HG03039 (cell line): ENCODE results near the gene GRIP2.

ENCODE experiments used
- ATAC-seq: cut with Tn5 transposase; IDR thresholded peaks from one replicate; pipeline ENCODE4 v1.9.1; 2021; ENCODE audit warnings: mild to moderate bottlenecking, moderate library complexity; ENCODE audit not compliant: unreplicated experiment

GRIP2 gene

DNA sequence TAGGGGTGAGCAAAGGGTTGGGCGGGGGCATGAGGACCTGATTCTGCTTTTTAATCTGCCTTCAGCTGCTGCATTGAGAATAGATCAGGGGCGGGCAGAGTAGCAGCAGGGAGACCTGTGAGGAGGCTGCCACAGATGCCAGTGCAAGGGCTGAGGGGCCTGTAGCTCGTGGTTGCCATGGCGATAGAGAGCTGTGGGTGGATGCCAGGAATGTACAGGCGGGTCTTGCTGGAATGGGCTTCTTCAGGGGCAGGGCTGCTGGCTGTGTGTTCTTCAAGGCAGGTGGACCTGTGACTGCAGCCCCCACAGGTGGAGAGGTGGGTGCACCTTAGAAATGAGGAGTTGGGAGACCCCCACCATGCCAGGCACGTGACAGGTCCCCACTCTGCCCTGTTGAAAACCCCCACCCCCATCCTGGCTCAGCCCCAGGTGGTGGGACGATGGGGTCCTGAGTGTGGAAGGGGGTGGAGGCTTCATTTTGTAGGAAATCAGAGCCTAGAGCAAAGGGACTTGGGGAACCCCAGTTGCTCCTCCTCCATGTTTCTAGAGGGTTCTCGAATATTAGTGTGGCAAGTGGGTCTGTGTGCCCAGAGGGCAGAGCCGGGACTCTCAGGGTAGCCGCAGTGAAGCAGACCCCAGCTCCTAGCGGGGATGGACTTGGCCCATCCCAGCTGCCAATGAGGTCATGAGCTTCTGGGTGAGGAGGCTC lies 99.5 kb downstream of the GRIP2 start:
- no peak for ATAC-seq

DNA sequence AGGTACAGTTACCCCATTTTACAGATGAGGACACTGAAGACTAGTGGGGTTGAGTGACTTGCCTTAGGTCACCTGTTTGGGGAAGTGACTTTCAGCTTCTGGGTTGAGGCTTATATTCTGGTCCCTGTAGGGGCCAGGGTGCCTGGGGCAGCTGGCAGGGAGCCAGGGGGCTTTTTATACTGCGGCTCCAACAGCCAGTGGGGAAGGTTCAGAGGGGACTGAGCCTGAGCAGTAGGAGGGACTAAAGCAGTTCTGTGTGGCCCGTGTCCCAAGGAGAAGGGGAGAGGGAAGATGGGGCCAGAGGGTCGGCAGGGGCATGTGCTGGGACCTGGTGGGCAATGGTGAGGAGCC lies 100.0 kb downstream of the GRIP2 start:
- ATAC-seq = no peak

- no peak for ATAC-seq
These were observed 100.5 kb downstream of the GRIP2 start for GRCh38 chr3:14439501-14440167.
